HepG2 (cell line): ENCODE measurements around the gene TMC8. TPM values are rescaled to one million over a fixed set of nuclear protein-coding genes. Genes with fewer than 3 reads are reported as not detected.
A peak's percentile ranks its signal among the peaks of the same experiment; 100 is the strongest.

Source experiments
- ARNTL ChIP-seq: sonication (generic); formaldehyde crosslinking; IDR thresholded peaks from 2 replicates; pipeline ENCODE4 v1.4.0; 2020; ENCODE audit warnings: mild to moderate bottlenecking, missing genetic modification reagents
- CEBPG ChIP-seq: IDR thresholded peaks from 2 replicates; pipeline ENCODE4 v1.6.1; 2016
- ELF1 ChIP-seq: sonication (generic); formaldehyde crosslinking; IDR thresholded peaks from 2 replicates; pipeline ENCODE4 v1.4.0; 2020; ENCODE audit warnings: missing genetic modification reagents
- KAT7 ChIP-seq: IDR thresholded peaks from 2 replicates; pipeline ENCODE4 v1.6.1; 2018; ENCODE audit warnings: borderline replicate concordance, missing compliant biosample characterization
- MAFF ChIP-seq: IDR thresholded peaks from 2 replicates; pipeline ENCODE4 v1.6.1; 2011; ENCODE audit warnings: low read depth, low read length, improper control_type of control experiment
- MLLT10 ChIP-seq: sonication (generic); formaldehyde crosslinking; IDR thresholded peaks from 2 replicates; pipeline ENCODE4 v1.4.0; 2020; ENCODE audit warnings: missing genetic modification reagents
- MXI1 ChIP-seq: IDR thresholded peaks from 3 replicates; pipeline ENCODE4 v1.6.1; 2012; ENCODE audit warnings: low read depth, low read length, inconsistent platforms, borderline replicate concordance
- NFYC ChIP-seq: IDR thresholded peaks from 2 replicates; pipeline ENCODE4 v1.6.1; 2016; ENCODE audit warnings: missing genetic modification reagents, missing compliant biosample characterization
- TFDP2 ChIP-seq: sonication (generic); formaldehyde crosslinking; IDR thresholded peaks from 2 replicates; pipeline ENCODE4 v1.4.0; 2020; ENCODE audit warnings: missing genetic modification reagents
- ZNF362 ChIP-seq: sonication (generic); formaldehyde crosslinking; IDR thresholded peaks from 2 replicates; pipeline ENCODE4 v1.4.0; 2020; ENCODE audit warnings: missing genetic modification reagents, mild to moderate bottlenecking, borderline replicate concordance
- ZNF383 ChIP-seq: sonication (generic); formaldehyde crosslinking; IDR thresholded peaks from 2 replicates; pipeline ENCODE4 v1.4.0; 2020; ENCODE audit warnings: missing genetic modification reagents, mild to moderate bottlenecking, borderline replicate concordance
- ZNF549 ChIP-seq: sonication (generic); formaldehyde crosslinking; IDR thresholded peaks from 2 replicates; pipeline ENCODE4 v1.5.0; 2020; ENCODE audit warnings: missing genetic modification reagents
- ZNF788 ChIP-seq: sonication (generic); formaldehyde crosslinking; IDR thresholded peaks from 2 replicates; pipeline ENCODE4 v1.5.0; 2020; ENCODE audit warnings: mild to moderate bottlenecking, missing genetic modification reagents, borderline replicate concordance
- polyA plus RNA-seq, 8 experiments: library from polyadenylated mRNA; depleted of rRNA in 3 of 8; stranded (reverse) in 7 of 8; unstranded in 1 of 8; fragments of >200 nt; fragmentation: Illumina TruSeq in 4 of 8; extraction: Trizol in 4 of 8; gene quantifications; 2 replicates each; pipeline versions ENCODE4 v1.2.1 to v1.2.3, GENCODE V29; 2011 to 2016; ENCODE audit warnings: low read depth in 4 of 8, missing spikeins in 1 of 8, mixed read lengths in 1 of 8; ENCODE audit not compliant: insufficient read depth in 1 of 8
- total RNA-seq, 5 experiments: library from RNA; depleted of rRNA; stranded (reverse); fragments of >200 nt; fragmentation: Illumina TruSeq; extraction: Trizol; gene quantifications; 2 replicates each; pipeline ENCODE4 v1.2.3, GENCODE V29; 2016; ENCODE audit warnings: low read depth in 1 of 5
- TF ChIP-seq, protein P1 (sequence below): sonication (generic); formaldehyde crosslinking; conservative IDR thresholded peaks from 2 replicates; pipeline ENCODE4 v1.8.0; 2022; ENCODE audit warnings: low read depth, missing genetic modification reagents
- TF ChIP-seq, protein P2 (sequence below): IDR thresholded peaks from 2 replicates; pipeline ENCODE4 v1.6.1; 2016; ENCODE audit warnings: control low read depth
- TF ChIP-seq, protein P3 (sequence below): sonication (generic); formaldehyde crosslinking; IDR thresholded peaks from 2 replicates; pipeline ENCODE4 v1.4.0; 2020; ENCODE audit warnings: missing genetic modification reagents
- TF ChIP-seq, protein P4 (sequence below): IDR thresholded peaks from 2 replicates; pipeline ENCODE4 v1.6.1; 2012; ENCODE audit warnings: low read length, improper control_type of control experiment

Gene TMC8
- total and polyA plus RNA-seq, 2 of the 13 experiments (the other 11 are each of a cell fraction or from before 2014, with no cell fraction given), result 0.53 to 7.8 TPM

DNA sequence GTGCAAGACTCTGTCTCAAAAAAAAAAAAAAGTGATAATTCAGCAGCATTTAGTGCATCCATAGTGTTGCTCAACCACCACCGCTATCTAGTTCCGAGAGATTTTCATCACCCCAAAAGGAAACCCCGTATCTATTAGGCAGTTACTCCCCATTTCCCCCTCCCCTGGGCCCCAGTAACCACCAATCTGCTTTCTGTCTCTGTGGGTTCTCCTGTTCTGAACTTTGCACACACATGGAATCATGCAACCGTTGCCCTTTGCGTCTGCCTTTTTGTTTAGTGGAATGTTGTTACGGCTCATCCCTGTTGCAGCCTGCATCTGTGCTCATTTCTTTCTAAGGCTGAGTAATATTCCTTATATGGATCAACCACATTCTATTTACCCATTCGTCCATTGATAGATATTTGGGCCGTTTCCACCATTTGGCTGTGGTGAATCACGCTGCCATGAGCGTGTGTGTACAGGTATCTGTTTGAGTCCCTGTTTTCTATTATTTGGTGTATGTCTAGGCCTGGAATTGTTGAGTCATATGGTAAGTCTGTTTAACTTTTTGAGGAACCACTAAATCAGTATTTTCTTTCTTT, 29.1 kb downstream of the TMC8 start (continued):
- TF ChIP-seq KAT7 (CRISPR knock-in tag), result 0 out of 2 replicates have a peak, but pooled peaks have one; percentile 15
- 0 out of 2 replicates have a peak, but pooled peaks have one; percentile 13 for TF ChIP-seq ARNTL (CRISPR knock-in tag)
- TF ChIP-seq, protein P1, sequence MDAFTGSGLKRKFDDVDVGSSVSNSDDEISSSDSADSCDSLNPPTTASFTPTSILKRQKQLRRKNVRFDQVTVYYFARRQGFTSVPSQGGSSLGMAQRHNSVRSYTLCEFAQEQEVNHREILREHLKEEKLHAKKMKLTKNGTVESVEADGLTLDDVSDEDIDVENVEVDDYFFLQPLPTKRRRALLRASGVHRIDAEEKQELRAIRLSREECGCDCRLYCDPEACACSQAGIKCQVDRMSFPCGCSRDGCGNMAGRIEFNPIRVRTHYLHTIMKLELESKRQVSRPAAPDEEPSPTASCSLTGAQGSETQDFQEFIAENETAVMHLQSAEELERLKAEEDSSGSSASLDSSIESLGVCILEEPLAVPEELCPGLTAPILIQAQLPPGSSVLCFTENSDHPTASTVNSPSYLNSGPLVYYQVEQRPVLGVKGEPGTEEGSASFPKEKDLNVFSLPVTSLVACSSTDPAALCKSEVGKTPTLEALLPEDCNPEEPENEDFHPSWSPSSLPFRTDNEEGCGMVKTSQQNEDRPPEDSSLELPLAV, result no peak
- TF ChIP-seq, protein P2, sequence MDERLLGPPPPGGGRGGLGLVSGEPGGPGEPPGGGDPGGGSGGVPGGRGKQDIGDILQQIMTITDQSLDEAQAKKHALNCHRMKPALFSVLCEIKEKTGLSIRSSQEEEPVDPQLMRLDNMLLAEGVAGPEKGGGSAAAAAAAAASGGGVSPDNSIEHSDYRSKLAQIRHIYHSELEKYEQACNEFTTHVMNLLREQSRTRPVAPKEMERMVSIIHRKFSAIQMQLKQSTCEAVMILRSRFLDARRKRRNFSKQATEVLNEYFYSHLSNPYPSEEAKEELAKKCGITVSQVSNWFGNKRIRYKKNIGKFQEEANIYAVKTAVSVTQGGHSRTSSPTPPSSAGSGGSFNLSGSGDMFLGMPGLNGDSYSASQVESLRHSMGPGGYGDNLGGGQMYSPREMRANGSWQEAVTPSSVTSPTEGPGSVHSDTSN (CRISPR knock-in tag), result no peak
- TF ChIP-seq MLLT10 (CRISPR knock-in tag), result no peak
- no peak for TF ChIP-seq ELF1 (CRISPR knock-in tag)
- no peak for TF ChIP-seq MAFF
- TF ChIP-seq, protein P3, sequence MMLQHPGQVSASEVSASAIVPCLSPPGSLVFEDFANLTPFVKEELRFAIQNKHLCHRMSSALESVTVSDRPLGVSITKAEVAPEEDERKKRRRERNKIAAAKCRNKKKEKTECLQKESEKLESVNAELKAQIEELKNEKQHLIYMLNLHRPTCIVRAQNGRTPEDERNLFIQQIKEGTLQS, result no peak
- peak; percentile 44; the same call in 1 of the 2 replicates for TF ChIP-seq ZNF788 (CRISPR knock-in tag)
- no peak for TF ChIP-seq ZNF383 (CRISPR knock-in tag)
- TF ChIP-seq CEBPG, result peak; percentile 70
- TF ChIP-seq, protein P4, sequence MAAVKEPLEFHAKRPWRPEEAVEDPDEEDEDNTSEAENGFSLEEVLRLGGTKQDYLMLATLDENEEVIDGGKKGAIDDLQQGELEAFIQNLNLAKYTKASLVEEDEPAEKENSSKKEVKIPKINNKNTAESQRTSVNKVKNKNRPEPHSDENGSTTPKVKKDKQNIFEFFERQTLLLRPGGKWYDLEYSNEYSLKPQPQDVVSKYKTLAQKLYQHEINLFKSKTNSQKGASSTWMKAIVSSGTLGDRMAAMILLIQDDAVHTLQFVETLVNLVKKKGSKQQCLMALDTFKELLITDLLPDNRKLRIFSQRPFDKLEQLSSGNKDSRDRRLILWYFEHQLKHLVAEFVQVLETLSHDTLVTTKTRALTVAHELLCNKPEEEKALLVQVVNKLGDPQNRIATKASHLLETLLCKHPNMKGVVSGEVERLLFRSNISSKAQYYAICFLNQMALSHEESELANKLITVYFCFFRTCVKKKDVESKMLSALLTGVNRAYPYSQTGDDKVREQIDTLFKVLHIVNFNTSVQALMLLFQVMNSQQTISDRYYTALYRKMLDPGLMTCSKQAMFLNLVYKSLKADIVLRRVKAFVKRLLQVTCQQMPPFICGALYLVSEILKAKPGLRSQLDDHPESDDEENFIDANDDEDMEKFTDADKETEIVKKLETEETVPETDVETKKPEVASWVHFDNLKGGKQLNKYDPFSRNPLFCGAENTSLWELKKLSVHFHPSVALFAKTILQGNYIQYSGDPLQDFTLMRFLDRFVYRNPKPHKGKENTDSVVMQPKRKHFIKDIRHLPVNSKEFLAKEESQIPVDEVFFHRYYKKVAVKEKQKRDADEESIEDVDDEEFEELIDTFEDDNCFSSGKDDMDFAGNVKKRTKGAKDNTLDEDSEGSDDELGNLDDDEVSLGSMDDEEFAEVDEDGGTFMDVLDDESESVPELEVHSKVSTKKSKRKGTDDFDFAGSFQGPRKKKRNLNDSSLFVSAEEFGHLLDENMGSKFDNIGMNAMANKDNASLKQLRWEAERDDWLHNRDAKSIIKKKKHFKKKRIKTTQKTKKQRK, result no peak
- 0 out of 2 replicates have a peak, but pooled peaks have one; percentile 10 for TF ChIP-seq ZNF362 (CRISPR knock-in tag)
- TF ChIP-seq NFYC (CRISPR knock-in tag), result no peak; the same call in 1 of the 2 replicates
- TF ChIP-seq TFDP2 (CRISPR knock-in tag), result no peak
- TF ChIP-seq ZNF549 (CRISPR knock-in tag), result no peak
- TF ChIP-seq MXI1, result peak; percentile 41; the same call in 1 of the 3 replicates
